Ishikawa (cell line): ENCODE data around the gene GINS3.
A peak's percentile ranks its signal among the peaks of the same experiment; 100 is the strongest.

Experiments
- CEBPB ChIP-seq: IDR thresholded peaks from 2 replicates; pipeline ENCODE4 v1.6.1; 2012
- CREB1 ChIP-seq: IDR thresholded peaks from 2 replicates; pipeline ENCODE4 v1.6.1; 2012; ENCODE audit warnings: low read depth
- EGR1 ChIP-seq: IDR thresholded peaks from 2 replicates; pipeline ENCODE4 v1.6.1; 2012
- EP300 ChIP-seq: IDR thresholded peaks from 2 replicates; pipeline ENCODE4 v1.6.1; 2012; ENCODE audit warnings: borderline replicate concordance
- FOXM1 ChIP-seq: IDR thresholded peaks from 2 replicates; pipeline ENCODE4 v1.6.1; 2012; ENCODE audit warnings: low read depth, borderline replicate concordance
- MAX ChIP-seq: IDR thresholded peaks from 2 replicates; pipeline ENCODE4 v1.6.1; 2012
- NFIC ChIP-seq: IDR thresholded peaks from 2 replicates; pipeline ENCODE4 v1.6.1; 2012
- RAD21 ChIP-seq: IDR thresholded peaks from 2 replicates; pipeline ENCODE4 v1.6.1; 2012; ENCODE audit warnings: low read depth
- TAF1 ChIP-seq: IDR thresholded peaks from 2 replicates; pipeline ENCODE4 v1.6.1; 2012; ENCODE audit warnings: low read depth, mild to moderate bottlenecking
- TCF12 ChIP-seq: IDR thresholded peaks from 2 replicates; pipeline ENCODE4 v1.6.1; 2012; ENCODE audit warnings: low read depth
- TEAD4 ChIP-seq: IDR thresholded peaks from 2 replicates; pipeline ENCODE4 v1.6.1; 2012
- YY1 ChIP-seq: IDR thresholded peaks from 2 replicates; pipeline ENCODE4 v1.6.1; 2012; ENCODE audit warnings: low read depth
- ZBTB7A ChIP-seq: IDR thresholded peaks from 2 replicates; pipeline ENCODE4 v1.6.1; 2012; ENCODE audit warnings: low read depth
- TF ChIP-seq, protein P1 (sequence below): IDR thresholded peaks from 2 replicates; pipeline ENCODE4 v1.6.1; 2012
- TF ChIP-seq, protein P2 (sequence below): IDR thresholded peaks from 2 replicates; pipeline ENCODE4 v1.6.1; 2012; ENCODE audit warnings: low read depth, mild to moderate bottlenecking

Gene GINS3

DNA sequence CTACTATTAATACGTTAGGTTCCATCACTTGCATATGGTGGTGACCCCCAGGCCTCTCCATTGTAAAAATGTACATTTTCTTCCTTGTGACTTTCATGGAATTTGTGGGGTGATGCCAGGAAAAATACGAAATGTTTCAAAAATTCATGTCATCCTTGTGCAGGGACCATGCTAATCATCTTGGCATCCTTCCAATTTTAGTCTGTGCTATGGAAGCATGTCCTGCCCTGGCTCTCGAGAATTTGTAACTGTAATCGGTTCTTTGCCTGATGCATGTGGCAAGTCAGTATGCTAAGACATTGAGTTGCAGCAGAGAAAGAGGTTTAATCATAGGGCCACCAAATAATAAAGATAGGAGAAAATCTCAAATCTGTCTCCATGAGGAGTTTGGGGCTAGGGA lies 14.3 kb upstream of the GINS3 start:
- peak; percentile 31; the same call in 1 of the 2 replicates for TF ChIP-seq NFIC
- TF ChIP-seq MAX: no peak
- TF ChIP-seq TEAD4: no peak

DNA sequence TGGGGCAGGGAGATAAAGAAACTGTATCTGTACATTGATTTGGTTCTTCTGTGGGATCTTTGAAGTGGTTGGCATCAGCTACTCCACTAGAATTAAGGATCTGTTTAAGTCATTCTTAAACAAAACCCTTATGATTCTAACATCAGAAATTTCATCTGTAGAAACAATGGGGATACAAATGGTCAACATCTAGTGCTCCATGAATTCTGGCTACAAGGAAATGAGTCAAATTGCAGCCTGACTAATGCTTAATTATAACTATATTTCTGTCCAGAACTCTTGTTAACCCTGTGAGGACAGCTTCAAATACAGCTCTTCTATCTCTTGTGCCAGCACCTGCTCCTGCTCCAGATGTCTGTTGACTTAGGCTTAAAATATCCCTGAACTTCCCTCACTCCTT lies 13.9 kb upstream of the GINS3 start:
- TF ChIP-seq EP300 (no peak), TEAD4 (no peak), FOXM1 (no peak), YY1 (no peak), EGR1 (no peak), MAX (no peak), TAF1 (no peak), ZBTB7A (no peak), TCF12 (no peak), RAD21 (no peak), NFIC (no peak), CEBPB (no peak), CREB1 (no peak)
- TF ChIP-seq, protein P1, sequence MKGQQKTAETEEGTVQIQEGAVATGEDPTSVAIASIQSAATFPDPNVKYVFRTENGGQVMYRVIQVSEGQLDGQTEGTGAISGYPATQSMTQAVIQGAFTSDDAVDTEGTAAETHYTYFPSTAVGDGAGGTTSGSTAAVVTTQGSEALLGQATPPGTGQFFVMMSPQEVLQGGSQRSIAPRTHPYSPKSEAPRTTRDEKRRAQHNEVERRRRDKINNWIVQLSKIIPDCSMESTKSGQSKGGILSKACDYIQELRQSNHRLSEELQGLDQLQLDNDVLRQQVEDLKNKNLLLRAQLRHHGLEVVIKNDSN: no peak
- TF ChIP-seq, protein P2, sequence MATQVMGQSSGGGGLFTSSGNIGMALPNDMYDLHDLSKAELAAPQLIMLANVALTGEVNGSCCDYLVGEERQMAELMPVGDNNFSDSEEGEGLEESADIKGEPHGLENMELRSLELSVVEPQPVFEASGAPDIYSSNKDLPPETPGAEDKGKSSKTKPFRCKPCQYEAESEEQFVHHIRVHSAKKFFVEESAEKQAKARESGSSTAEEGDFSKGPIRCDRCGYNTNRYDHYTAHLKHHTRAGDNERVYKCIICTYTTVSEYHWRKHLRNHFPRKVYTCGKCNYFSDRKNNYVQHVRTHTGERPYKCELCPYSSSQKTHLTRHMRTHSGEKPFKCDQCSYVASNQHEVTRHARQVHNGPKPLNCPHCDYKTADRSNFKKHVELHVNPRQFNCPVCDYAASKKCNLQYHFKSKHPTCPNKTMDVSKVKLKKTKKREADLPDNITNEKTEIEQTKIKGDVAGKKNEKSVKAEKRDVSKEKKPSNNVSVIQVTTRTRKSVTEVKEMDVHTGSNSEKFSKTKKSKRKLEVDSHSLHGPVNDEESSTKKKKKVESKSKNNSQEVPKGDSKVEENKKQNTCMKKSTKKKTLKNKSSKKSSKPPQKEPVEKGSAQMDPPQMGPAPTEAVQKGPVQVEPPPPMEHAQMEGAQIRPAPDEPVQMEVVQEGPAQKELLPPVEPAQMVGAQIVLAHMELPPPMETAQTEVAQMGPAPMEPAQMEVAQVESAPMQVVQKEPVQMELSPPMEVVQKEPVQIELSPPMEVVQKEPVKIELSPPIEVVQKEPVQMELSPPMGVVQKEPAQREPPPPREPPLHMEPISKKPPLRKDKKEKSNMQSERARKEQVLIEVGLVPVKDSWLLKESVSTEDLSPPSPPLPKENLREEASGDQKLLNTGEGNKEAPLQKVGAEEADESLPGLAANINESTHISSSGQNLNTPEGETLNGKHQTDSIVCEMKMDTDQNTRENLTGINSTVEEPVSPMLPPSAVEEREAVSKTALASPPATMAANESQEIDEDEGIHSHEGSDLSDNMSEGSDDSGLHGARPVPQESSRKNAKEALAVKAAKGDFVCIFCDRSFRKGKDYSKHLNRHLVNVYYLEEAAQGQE: no peak

DNA sequence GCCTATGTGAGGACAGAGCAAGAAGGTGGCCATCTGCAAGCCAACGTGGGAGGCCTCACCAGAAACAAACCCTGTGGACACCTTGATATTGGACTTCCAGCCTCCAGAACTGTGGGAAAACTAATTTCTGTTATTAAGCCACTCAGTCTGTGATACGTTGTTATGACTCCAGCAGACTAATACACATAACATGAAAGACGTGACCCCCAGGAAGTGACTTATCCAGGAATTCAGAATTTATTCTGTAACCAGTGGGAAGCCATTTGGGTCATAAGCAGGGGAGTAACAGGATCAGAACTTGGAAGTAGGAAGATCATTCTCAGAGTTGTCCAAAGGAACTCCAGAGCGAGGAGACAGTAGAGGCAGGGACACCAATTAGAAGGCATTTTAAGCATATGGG lies 12.5 kb upstream of the GINS3 start:
- TF ChIP-seq EP300 (no peak), TAF1 (no peak), TEAD4 (no peak)
- TF ChIP-seq, protein P1: no peak

GRCh38 chr16:58381661-58382060 lies 10.6 kb upstream of the GINS3 start:
- TF ChIP-seq NFIC (no peak), TEAD4 (no peak), RAD21 (no peak), CEBPB (no peak), ZBTB7A (no peak), CREB1 (no peak), FOXM1 (no peak), TCF12 (no peak), EP300 (no peak), YY1 (no peak)
- TF ChIP-seq, protein P2: no peak
- TF ChIP-seq, protein P1: no peak

DNA sequence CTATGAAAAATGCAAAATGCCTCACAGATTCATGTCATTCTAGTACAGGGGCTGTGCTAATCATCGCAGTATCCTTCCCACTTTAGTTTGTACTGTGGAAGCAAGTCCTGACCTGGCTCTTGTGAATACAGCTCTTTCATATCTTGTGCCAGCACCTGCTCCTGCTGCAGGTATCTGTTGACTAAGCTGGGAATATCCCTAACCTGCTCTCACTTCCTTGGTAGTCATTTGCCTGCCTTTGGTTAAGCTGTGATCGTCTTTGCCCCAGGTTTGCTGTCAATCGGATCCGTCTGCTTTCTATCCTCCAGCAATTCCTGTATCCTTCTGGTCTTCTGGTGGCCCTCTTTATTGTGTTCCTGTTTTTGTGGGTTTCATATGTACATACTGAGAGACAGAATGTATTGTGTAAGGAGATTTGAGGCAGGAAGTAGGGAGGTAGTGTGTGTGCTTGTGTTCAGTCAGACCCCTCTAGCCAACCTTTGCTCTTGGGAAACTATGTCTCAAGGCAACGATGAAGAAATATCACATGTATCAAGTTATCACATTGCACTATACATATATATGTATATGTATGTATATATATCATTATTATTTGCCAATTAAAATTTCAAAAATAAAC lies 7.7 kb upstream of the GINS3 start:
- TF ChIP-seq YY1: no peak
- TF ChIP-seq TEAD4: no peak
- TF ChIP-seq ZBTB7A: no peak
- no peak for TF ChIP-seq TCF12

DNA sequence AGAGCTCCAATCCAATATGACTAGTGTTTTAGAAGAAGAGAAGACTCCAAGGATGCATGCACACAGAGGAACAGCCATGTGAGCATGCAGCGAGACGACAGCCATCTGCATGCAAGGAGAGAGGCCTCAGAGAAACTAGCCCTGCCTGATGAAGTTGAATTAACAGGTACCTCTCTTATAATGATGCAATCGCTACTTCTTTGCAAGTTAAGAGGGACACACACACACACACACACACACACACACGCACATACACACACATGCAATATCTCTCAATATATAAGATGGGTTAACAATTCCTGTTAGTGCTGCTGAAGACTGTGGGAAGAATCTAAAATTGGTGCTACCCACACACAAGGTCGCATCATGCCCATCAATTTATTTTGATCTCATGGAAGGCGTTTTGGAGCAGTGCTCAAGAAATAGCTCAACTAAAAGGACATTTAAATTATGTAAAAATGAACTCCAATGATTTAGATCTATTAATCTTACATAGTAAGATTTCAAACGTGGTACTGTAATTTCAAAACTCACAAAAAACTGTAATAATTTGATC lies 7.0 kb upstream of the GINS3 start:
- TF ChIP-seq TCF12: no peak

DNA sequence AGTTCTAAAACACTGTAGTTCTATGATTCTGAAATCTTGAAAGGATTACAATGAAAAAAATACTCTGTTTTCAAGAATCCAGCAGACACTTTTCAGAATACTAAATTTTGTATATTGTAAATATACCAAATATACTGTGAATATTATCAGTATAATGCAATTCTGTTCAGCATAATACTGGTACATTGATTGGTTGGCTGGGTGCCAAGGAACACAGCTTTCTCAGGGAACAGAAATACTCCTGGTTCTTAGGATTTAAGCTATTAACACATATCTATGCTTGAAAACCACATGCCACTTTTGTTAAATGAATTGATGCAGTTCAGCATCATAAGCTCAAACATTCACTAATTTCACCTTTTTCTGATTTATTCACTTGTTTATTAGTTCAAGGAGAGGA lies 2.5 kb upstream of the GINS3 start:
- TF ChIP-seq YY1 (no peak), NFIC (peak; percentile 31; the same call in 1 of the 2 replicates)
